PC-3 (cell line): ENCODE data around the gene PODNL1. TPM values are rescaled to one million over a fixed set of nuclear protein-coding genes. Genes with fewer than 3 reads are reported as not detected.
"Not testable (repeated sequence)": the region's sequence is repeated elsewhere in the genome, so short reads cannot be mapped to it uniquely, and the experiment has no call there.

Source experiments
- ATAC-seq: fragments of 200-7000 bp; cut with Tn5 transposase; 2 replicates; pipeline ENCODE4 v1.9.1; 2020; ENCODE audit warnings: mild to moderate bottlenecking, moderate library complexity
- BruUV-seq: library from RNA; stranded (reverse); fragments of 400-500 nt; replicated peaks from 2 replicates; lab custom pipeline; 2021; lab: Mats Ljungman, UMichigan
- CTCF ChIA-PET: fragments of 300-600 bp; sonication (Branson Sonifier 250); formaldehyde crosslinking; loops from one replicate; lab custom pipeline; 2022; ENCODE audit warnings: antibody characterized with exemption; lab: Charles Lee
- POLR2A ChIA-PET: fragments of 300-600 bp; sonication (Branson Sonifier 250); formaldehyde crosslinking; loops from one replicate; lab custom pipeline; 2022; ENCODE audit warnings: antibody characterized with exemption; ENCODE audit not compliant: unreplicated experiment; lab: Charles Lee
- DNase-seq: peaks from one replicate; pipeline ENCODE4 v3.0.0-alpha.2; 2015
- H2AFZ ChIP-seq: fragments of 300-600 bp; sonication (generic); 2 replicates; pipeline ENCODE4 v1.6.0; 2016; ENCODE audit warnings: antibody characterized with exemption, low read length
- H3F3A ChIP-seq: fragments of 300-600 bp; sonication (generic); one replicate; pipeline ENCODE4 v1.6.0; 2017; ENCODE audit warnings: antibody characterized with exemption, low read length, control low read depth, mild to moderate bottlenecking; ENCODE audit not compliant: unreplicated experiment
- H3K27ac ChIP-seq: fragments of 300-600 bp; sonication (generic); 2 replicates; pipeline ENCODE4 v1.5.1; 2016; ENCODE audit warnings: mild to moderate bottlenecking, low read length
- H3K27me3 ChIP-seq: fragments of 300-600 bp; sonication (generic); 2 replicates; pipeline ENCODE4 v1.6.1; 2016; ENCODE audit warnings: low read length, mixed read lengths
- H3K36me3 ChIP-seq: fragments of 300-600 bp; sonication (generic); 2 replicates; pipeline ENCODE4 v1.6.1; 2016; ENCODE audit warnings: low read depth, mixed run types, low read length, mixed read lengths
- H3K4me1 ChIP-seq: fragments of 300-600 bp; sonication (generic); 2 replicates; pipeline ENCODE4 v1.5.1; 2016; ENCODE audit warnings: low read length; ENCODE audit not compliant: insufficient read depth
- H3K4me2 ChIP-seq: fragments of 300-600 bp; sonication (generic); 2 replicates; pipeline ENCODE4 v1.6.0; 2016; ENCODE audit warnings: low read length
- H3K4me3 ChIP-seq: fragments of 300-600 bp; sonication (generic); 2 replicates; pipeline ENCODE4 v1.5.1; 2016; ENCODE audit warnings: mild to moderate bottlenecking, low read length, mixed read lengths
- H3K79me2 ChIP-seq: fragments of 300-600 bp; sonication (generic); 2 replicates; pipeline ENCODE4 v1.6.1; 2017; ENCODE audit warnings: low read length, mixed read lengths
- H3K9ac ChIP-seq: fragments of 300-600 bp; sonication (generic); 2 replicates; pipeline ENCODE4 v1.6.0; 2016; ENCODE audit warnings: mild to moderate bottlenecking, low read length
- H3K9me2 ChIP-seq: fragments of 300-600 bp; sonication (generic); replicated peaks from 2 replicates; pipeline ENCODE4 v1.6.1; 2016; ENCODE audit warnings: mixed run types, low read length, mixed read lengths
- H3K9me3 ChIP-seq: fragments of 300-600 bp; sonication (generic); 2 replicates; pipeline ENCODE4 v1.6.1; 2016; ENCODE audit warnings: low read length, mixed read lengths
- H4K20me1 ChIP-seq: fragments of 300-600 bp; sonication (generic); 2 replicates; pipeline ENCODE4 v1.6.1; 2016; ENCODE audit warnings: low read length, mixed read lengths
- CTCF ChIP-seq: fragments of 300-600 bp; sonication (generic); conservative IDR thresholded peaks from 2 replicates; pipeline ENCODE4 v1.5.1; 2017; ENCODE audit warnings: antibody characterized with exemption, low read depth, mild to moderate bottlenecking, low read length
- EZH2 ChIP-seq: fragments of 300-600 bp; sonication (generic); IDR thresholded peaks from one replicate; pipeline ENCODE4 v1.6.1; 2017; ENCODE audit warnings: antibody characterized with exemption, mild to moderate bottlenecking, low read length; ENCODE audit not compliant: unreplicated experiment
- EZH2phosphoT487 ChIP-seq: fragments of 300-600 bp; sonication (generic); IDR thresholded peaks from 2 replicates; pipeline ENCODE4 v1.6.1; 2018; ENCODE audit warnings: mild to moderate bottlenecking, antibody characterized with exemption, low read length, borderline replicate concordance
- intact Hi-C: fragments of 100-400 bp; cut with micrococcal nuclease; formaldehyde crosslinking; loops from 2 replicates; pipeline ENCODE4 v1.9.0; 2023
- total RNA-seq: library from RNA; depleted of rRNA; stranded (reverse); fragments of >200 nt; gene quantifications from 2 replicates; pipeline ENCODE4 v1.2.3, GENCODE V29; 2014

The PODNL1 gene
- total RNA-seq, 1 experiment from 2014 or later: not detected

GRCh38 chr19:13969897-13970296 lies 31.7 kb upstream of the PODNL1 start:
- Histone ChIP-seq H3F3A (no peaks in the 10 kb centered on the region), H3K9me3 (no peaks in the 10 kb centered on the region), H4K20me1 (no peaks in the 10 kb centered on the region), H3K27ac (no peak overlapping the region), H3K36me3 (peaks cover 14% of the 10 kb centered on the region), H3K9ac (no peak overlapping the region), H3K4me2 (no peak overlapping the region), H3K79me2 (no peaks in the 10 kb centered on the region), H2AFZ (no peak overlapping the region), H3K9me2 (no peaks in the 10 kb centered on the region), H3K27me3 (no peaks in the 10 kb centered on the region), H3K4me3 (no peak overlapping the region), H3K4me1 (peaks cover 4% of the 10 kb centered on the region)
- CTCF ChIA-PET: interaction anchor here (0.5 kb wide), 1 partner anchor 62 kb away, joined by 3 read pairs; no protein-coding TSS in a partner anchor
- no peak for DNase-seq
- TF ChIP-seq CTCF: no peak
- no peak for TF ChIP-seq EZH2phosphoT487
- TF ChIP-seq EZH2: no peak
- BruUV-seq: no TSS peak
- intact Hi-C loops: no loop called here
- POLR2A ChIA-PET: no interaction called here
- ATAC-seq: no peak

GRCh38 chr19:13968999-13969398 lies 30.8 kb upstream of the PODNL1 start:
- H3K9me3 ChIP-seq: no peaks in the 10 kb centered on the region
- POLR2A ChIA-PET: no interaction called here
- no peak overlapping the region for H3K4me3 ChIP-seq
- H3K27ac ChIP-seq: no peak overlapping the region
- intact Hi-C loops: no loop called here
- H3K9ac ChIP-seq: no peak overlapping the region
- no peaks in the 10 kb centered on the region for H3K79me2 ChIP-seq
- no peak for DNase-seq
- TF ChIP-seq EZH2 (no peak), CTCF (no peak)
- no peaks in the 10 kb centered on the region for H3K27me3 ChIP-seq
- no peak for ATAC-seq
- H3F3A ChIP-seq: no peaks in the 10 kb centered on the region
- H2AFZ ChIP-seq: no peak overlapping the region
- H4K20me1 ChIP-seq: no peaks in the 10 kb centered on the region
- no peaks in the 10 kb centered on the region for H3K9me2 ChIP-seq
- H3K4me1 ChIP-seq: peaks cover 10% of the 10 kb centered on the region
- CTCF ChIA-PET: no interaction called here
- no TSS peak for BruUV-seq
- H3K36me3 ChIP-seq: peaks cover 14% of the 10 kb centered on the region
- H3K4me2 ChIP-seq: no peak overlapping the region

GRCh38 chr19:13968383-13968935 lies 30.2 kb upstream of the PODNL1 start:
- H3K36me3 ChIP-seq: peaks cover 14% of the 10 kb centered on the region
- H3K4me3 ChIP-seq: no peak overlapping the region
- ChIA-PET POLR2A (no interaction called here), CTCF (no interaction called here)
- no peaks in the 10 kb centered on the region for H3K79me2 ChIP-seq
- DNase-seq (no peak), ATAC-seq (no peak)
- no peak for TF ChIP-seq EZH2
- TF ChIP-seq CTCF: no peak
- TF ChIP-seq EZH2phosphoT487: no peak
- H3K27me3 ChIP-seq: no peaks in the 10 kb centered on the region
- no peak overlapping the region for H3K9ac ChIP-seq
- intact Hi-C loops: no loop called here
- no peaks in the 10 kb centered on the region for H3F3A ChIP-seq
- no peak overlapping the region for H3K4me2 ChIP-seq
- no peaks in the 10 kb centered on the region for H3K9me3 ChIP-seq
- H3K27ac ChIP-seq: no peak overlapping the region
- peaks cover 10% of the 10 kb centered on the region for H3K4me1 ChIP-seq
- BruUV-seq: no TSS peak
- H2AFZ ChIP-seq: no peak overlapping the region
- no peaks in the 10 kb centered on the region for H3K9me2 ChIP-seq
- no peaks in the 10 kb centered on the region for H4K20me1 ChIP-seq

GRCh38 chr19:13967206-13967605 lies 29.0 kb upstream of the PODNL1 start:
- CTCF ChIA-PET, intact Hi-C loops, ATAC-seq, H3K27me3 ChIP-seq, H3K9me3 ChIP-seq, H3F3A ChIP-seq, H3K79me2 ChIP-seq, H3K36me3 ChIP-seq, H3K9me2 ChIP-seq, H3K9ac ChIP-seq, H3K4me3 ChIP-seq, POLR2A ChIA-PET, H4K20me1 ChIP-seq, H2AFZ ChIP-seq, BruUV-seq, DNase-seq, H3K27ac ChIP-seq, H3K4me2 ChIP-seq: not testable (repeated sequence)
- H3K4me1 ChIP-seq: peaks cover 10% of the 10 kb centered on the region
